ENCODE results near the gene PLD1.

- TF ChIP-seq POLR2A (IDR thresholded peaks at IDR 0.05; ENCODE audit: low read length) (no peak), GATA1 (IDR thresholded peaks at IDR 0.05; ENCODE audit: low read depth, low read length) (no peak)
Measured at GRCh38 chr3:171815973-171816595, 5.8 kb upstream of the PLD1 start.
